Measurements from ENCODE around the gene SETD2.

DNA sequence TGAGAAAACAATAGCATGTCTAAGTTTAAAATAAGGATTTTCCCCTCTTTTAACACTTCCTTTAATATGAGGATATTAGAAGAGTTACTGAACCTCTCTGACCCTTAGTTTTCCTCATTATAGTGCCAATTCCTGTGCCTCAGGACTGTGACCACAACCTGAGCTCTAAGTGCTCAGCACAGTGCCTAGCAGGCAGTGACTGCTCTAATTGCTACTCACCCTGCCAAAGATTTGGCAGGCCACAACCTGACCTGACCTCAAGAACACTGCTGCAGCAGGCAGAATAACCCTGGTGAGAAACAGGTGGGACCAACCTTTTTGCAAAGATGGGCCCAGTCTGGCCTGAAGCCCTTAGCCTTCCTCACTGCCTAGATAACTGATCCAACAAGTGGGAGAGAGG, 148.8 kb downstream of the SETD2 start:
- TF ChIP-seq, protein P1, sequence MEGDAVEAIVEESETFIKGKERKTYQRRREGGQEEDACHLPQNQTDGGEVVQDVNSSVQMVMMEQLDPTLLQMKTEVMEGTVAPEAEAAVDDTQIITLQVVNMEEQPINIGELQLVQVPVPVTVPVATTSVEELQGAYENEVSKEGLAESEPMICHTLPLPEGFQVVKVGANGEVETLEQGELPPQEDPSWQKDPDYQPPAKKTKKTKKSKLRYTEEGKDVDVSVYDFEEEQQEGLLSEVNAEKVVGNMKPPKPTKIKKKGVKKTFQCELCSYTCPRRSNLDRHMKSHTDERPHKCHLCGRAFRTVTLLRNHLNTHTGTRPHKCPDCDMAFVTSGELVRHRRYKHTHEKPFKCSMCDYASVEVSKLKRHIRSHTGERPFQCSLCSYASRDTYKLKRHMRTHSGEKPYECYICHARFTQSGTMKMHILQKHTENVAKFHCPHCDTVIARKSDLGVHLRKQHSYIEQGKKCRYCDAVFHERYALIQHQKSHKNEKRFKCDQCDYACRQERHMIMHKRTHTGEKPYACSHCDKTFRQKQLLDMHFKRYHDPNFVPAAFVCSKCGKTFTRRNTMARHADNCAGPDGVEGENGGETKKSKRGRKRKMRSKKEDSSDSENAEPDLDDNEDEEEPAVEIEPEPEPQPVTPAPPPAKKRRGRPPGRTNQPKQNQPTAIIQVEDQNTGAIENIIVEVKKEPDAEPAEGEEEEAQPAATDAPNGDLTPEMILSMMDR (IDR thresholded peaks at IDR 0.05) = no peak
- no peak for TF ChIP-seq EZH2 (IDR thresholded peaks at IDR 0.05; ENCODE audit: borderline replicate concordance, insufficient read depth, low read depth, low read length, poor library complexity, severe bottlenecking)

All from B cell (primary cell).